ENCODE results near the gene DIS3L2.
"Not testable (repeated sequence)": the region's sequence is repeated elsewhere in the genome, so short reads cannot be mapped to it uniquely, and the experiment has no call there.

The DIS3L2 gene

DNA sequence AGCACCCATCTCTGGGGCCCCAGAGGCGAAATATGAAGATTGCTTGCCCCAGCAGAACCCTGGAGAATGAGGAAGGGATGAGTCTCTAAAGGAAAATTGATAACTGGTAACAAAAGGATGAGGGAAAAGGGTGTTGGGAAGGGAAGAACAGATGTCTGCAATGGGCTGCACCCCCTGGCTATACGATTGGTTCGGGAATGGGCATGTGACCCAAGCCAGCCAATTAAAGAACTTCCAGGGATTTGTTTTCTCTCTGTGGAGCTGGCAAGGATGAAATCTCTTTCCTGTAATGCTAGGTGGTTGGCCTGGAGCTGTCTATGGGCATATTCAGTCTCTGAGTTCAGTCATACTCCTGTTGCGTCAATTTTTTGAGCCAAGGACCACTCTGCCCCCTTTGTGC is 22.5 kb upstream of the DIS3L2 start:
- POLR2A ChIA-PET (ENCODE audit: low non-redundant PET): no interaction called here
- TF ChIP-seq, protein P1, sequence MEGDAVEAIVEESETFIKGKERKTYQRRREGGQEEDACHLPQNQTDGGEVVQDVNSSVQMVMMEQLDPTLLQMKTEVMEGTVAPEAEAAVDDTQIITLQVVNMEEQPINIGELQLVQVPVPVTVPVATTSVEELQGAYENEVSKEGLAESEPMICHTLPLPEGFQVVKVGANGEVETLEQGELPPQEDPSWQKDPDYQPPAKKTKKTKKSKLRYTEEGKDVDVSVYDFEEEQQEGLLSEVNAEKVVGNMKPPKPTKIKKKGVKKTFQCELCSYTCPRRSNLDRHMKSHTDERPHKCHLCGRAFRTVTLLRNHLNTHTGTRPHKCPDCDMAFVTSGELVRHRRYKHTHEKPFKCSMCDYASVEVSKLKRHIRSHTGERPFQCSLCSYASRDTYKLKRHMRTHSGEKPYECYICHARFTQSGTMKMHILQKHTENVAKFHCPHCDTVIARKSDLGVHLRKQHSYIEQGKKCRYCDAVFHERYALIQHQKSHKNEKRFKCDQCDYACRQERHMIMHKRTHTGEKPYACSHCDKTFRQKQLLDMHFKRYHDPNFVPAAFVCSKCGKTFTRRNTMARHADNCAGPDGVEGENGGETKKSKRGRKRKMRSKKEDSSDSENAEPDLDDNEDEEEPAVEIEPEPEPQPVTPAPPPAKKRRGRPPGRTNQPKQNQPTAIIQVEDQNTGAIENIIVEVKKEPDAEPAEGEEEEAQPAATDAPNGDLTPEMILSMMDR (conservative IDR thresholded peaks at IDR 0.05; ENCODE audit: low read depth): no peak
- CTCF ChIA-PET: no interaction called here
- no peak for DNase-seq (ENCODE audit: low spot score)
- H3K27ac ChIP-seq: no peak overlapping the region

GRCh38 chr2:231940795-231941194 is 20.7 kb upstream of the DIS3L2 start:
- POLR2A ChIA-PET (ENCODE audit: low non-redundant PET): no interaction called here
- H3K27ac ChIP-seq: no peak overlapping the region
- CTCF ChIA-PET: no interaction called here
- TF ChIP-seq, protein P1 (conservative IDR thresholded peaks at IDR 0.05; ENCODE audit: low read depth): no peak
- DNase-seq (ENCODE audit: low spot score): no peak

GRCh38 chr2:231941673-231942072 is 19.8 kb upstream of the DIS3L2 start:
- H3K27ac ChIP-seq: no peak overlapping the region
- POLR2A ChIA-PET (ENCODE audit: low non-redundant PET): no interaction called here
- CTCF ChIA-PET: no interaction called here
- DNase-seq (ENCODE audit: low spot score): no peak
- TF ChIP-seq, protein P1 (conservative IDR thresholded peaks at IDR 0.05; ENCODE audit: low read depth): no peak

DNA sequence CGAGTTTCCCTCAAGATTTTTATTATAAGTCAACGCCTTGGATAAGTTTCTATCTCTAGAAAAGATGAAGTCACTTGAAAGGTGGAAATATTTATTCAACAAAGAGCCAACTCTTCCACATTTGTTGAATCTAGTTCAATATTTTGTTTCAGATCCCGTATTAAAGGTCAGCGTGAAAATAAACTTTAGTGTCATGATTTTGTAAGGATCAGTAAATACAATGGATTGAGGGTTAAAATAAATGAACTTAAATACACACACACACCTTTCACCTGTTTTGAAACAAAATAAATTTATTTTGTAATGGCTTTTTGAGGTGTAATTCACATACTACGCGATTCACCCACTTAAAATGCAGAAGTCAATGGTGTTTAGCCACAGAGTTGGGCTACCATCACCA is 19.3 kb upstream of the DIS3L2 start:
- POLR2A ChIA-PET (ENCODE audit: low non-redundant PET): no interaction called here
- no peak for DNase-seq (ENCODE audit: low spot score)

GRCh38 chr2:231946241-231946814 is 15.2 kb upstream of the DIS3L2 start:
- H3K27ac ChIP-seq: no peak overlapping the region
- TF ChIP-seq, protein P1 (conservative IDR thresholded peaks at IDR 0.05; ENCODE audit: low read depth): no peak
- DNase-seq (ENCODE audit: low spot score): no peak
- CTCF ChIA-PET: interaction anchor here (0.7 kb wide), 1 partner anchor 76 kb away, joined by 3 read pairs; no protein-coding TSS in a partner anchor
- POLR2A ChIA-PET (ENCODE audit: low non-redundant PET): no interaction called here

More for the DNA sequence above, 19.3 kb upstream of the DIS3L2 start:
- CTCF ChIA-PET: no interaction called here
- TF ChIP-seq, protein P1 (conservative IDR thresholded peaks at IDR 0.05; ENCODE audit: low read depth): no peak
- H3K27ac ChIP-seq: no peak overlapping the region

DNA sequence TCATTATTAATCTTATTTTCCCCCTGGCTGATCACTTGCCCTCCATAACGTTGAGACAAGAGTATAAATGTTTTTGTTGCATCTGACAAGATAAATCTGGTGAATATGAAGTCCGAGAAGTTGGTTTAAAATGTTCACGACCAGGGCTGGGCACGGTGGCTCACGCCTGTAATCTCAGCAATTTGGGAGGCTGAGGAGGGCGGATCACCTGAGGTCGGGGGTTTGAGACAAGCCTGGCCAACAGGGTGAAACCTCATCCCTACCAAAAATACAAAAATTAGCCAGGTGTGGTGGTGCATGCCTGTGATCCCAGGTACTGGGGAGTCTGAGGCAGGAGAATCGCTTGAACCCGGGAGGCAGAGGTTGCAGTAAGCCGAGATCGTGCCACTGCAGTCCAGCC is 14.4 kb upstream of the DIS3L2 start:
- H3K27ac ChIP-seq; DNase-seq (ENCODE audit: low spot score); POLR2A ChIA-PET (ENCODE audit: low non-redundant PET): not testable (repeated sequence)
- CTCF ChIA-PET: interaction anchor here (0.6 kb wide), 1 partner anchor 46 kb away, joined by 4 read pairs; no protein-coding TSS in a partner anchor

DNA sequence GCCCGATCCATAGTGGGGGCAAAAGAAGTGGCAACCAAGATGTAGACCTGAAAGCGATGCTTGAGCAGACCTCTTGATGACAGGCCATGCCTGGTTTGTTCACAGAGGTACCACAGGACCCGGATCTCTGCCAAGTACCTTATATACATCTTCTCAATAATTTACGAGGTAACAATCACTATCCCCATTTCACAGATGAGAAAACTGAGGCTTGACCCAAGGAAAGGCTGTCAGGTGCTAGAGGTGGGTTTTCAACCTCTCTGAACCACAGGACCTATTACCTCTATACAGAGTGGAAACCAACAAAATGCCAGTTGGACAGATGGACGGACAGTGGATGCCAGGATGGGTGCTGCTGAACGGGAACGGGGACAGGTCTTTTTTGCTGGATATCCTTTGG is 13.8 kb upstream of the DIS3L2 start:
- no peak for DNase-seq (ENCODE audit: low spot score)
- CTCF ChIA-PET: interaction anchor here (0.6 to 0.7 kb wide), 2 partner anchors 45 to 166 kb away, joined by 4 read pairs; no protein-coding TSS in a partner anchor
- H3K27ac ChIP-seq: no peak overlapping the region
- TF ChIP-seq, protein P1 (conservative IDR thresholded peaks at IDR 0.05; ENCODE audit: low read depth): no peak
- POLR2A ChIA-PET (ENCODE audit: low non-redundant PET): no interaction called here

Data from RWPE1 (cell line).